HCT116 (cell line): Measurements from ENCODE around the gene FOXD1.

Experiments used
- CBX3 ChIP-seq: IDR thresholded peaks from 2 replicates; pipeline ENCODE4 v1.6.1; 2012; ENCODE audit warnings: low read depth
- CTCF ChIP-seq, 3 experiments: fragments of 200-600 bp in 1 of 3; sonication (generic) in 1 of 3; IDR thresholded peaks in 2 of 3; conservative IDR thresholded peaks in 1 of 3; 2 replicates each; pipeline ENCODE4 v1.5.1; 2012 to 2017; ENCODE audit warnings: low read depth in 2 of 3, low read length in 2 of 3, antibody characterized with exemption in 1 of 3, borderline replicate concordance in 1 of 3, control low read depth in 1 of 3, mild to moderate bottlenecking in 1 of 3, mixed read lengths in 1 of 3, mixed run types in 1 of 3, moderate library complexity in 1 of 3; ENCODE audit not compliant: insufficient read depth in 1 of 3
- FOSL1 ChIP-seq: IDR thresholded peaks from 2 replicates; pipeline ENCODE4 v1.6.1; 2012; ENCODE audit warnings: low read depth
- MAX ChIP-seq: IDR thresholded peaks from 2 replicates; pipeline ENCODE4 v1.6.1; 2012
- POLR2A ChIP-seq: IDR thresholded peaks from 2 replicates; pipeline ENCODE4 v1.7.0; 2011; ENCODE audit warnings: borderline replicate concordance; ENCODE audit not compliant: insufficient read depth, insufficient read length; ENCODE audit errors: extremely low read depth
- REST ChIP-seq: IDR thresholded peaks from 2 replicates; pipeline ENCODE4 v1.6.1; 2012; ENCODE audit warnings: low read depth
- ZBTB33 ChIP-seq: IDR thresholded peaks from 2 replicates; pipeline ENCODE4 v1.6.1; 2011; ENCODE audit warnings: mild to moderate bottlenecking, low read length, moderate library complexity; ENCODE audit not compliant: insufficient replicate concordance; ENCODE audit errors: extremely low read depth
- ZNF274 ChIP-seq: fragments of 200-500 bp; sonication (Bioruptor generic); IDR thresholded peaks from 2 replicates; pipeline ENCODE4 v1.6.1; 2014; ENCODE audit warnings: mild to moderate bottlenecking, low read depth, low read length, inconsistent platforms

- no peak for TF ChIP-seq CTCF (IDR thresholded peaks at IDR 0.05 in 2 of 3, conservative IDR thresholded peaks at IDR 0.05 in 1 of 3; ENCODE audit: borderline replicate concordance in 1 of 3, insufficient read depth in 1 of 3, low read depth in 2 of 3, low read length in 2 of 3)
- TF ChIP-seq FOSL1 = no peak
- TF ChIP-seq POLR2A = no peak
- TF ChIP-seq ZBTB33 = no peak
- no peak for TF ChIP-seq ZNF274
- TF ChIP-seq REST = no peak
- TF ChIP-seq CBX3 = no peak
- no peak for TF ChIP-seq MAX
Measured at GRCh38 chr5:73471654-73472053, 23.1 kb upstream of the FOXD1 start.
